GM12864 (cell line): ENCODE results near the gene ZNF813.

Source experiments
- DNase-seq: peaks from one replicate; pipeline ENCODE4 v3.0.0-alpha.2; 2011; ENCODE audit warnings: low read depth
- H3K4me3 ChIP-seq: 2 replicates; pipeline ENCODE4 v1.5.1; 2011; ENCODE audit warnings: mild to moderate bottlenecking, low read depth, low read length, control low read depth
- TF ChIP-seq, protein P1 (sequence below): IDR thresholded peaks from 2 replicates; pipeline ENCODE4 v1.5.1; 2011; ENCODE audit warnings: low read depth, mild to moderate bottlenecking, moderate library complexity, low read length, control low read depth, inconsistent platforms; ENCODE audit errors: missing control alignments

Gene ZNF813

DNA sequence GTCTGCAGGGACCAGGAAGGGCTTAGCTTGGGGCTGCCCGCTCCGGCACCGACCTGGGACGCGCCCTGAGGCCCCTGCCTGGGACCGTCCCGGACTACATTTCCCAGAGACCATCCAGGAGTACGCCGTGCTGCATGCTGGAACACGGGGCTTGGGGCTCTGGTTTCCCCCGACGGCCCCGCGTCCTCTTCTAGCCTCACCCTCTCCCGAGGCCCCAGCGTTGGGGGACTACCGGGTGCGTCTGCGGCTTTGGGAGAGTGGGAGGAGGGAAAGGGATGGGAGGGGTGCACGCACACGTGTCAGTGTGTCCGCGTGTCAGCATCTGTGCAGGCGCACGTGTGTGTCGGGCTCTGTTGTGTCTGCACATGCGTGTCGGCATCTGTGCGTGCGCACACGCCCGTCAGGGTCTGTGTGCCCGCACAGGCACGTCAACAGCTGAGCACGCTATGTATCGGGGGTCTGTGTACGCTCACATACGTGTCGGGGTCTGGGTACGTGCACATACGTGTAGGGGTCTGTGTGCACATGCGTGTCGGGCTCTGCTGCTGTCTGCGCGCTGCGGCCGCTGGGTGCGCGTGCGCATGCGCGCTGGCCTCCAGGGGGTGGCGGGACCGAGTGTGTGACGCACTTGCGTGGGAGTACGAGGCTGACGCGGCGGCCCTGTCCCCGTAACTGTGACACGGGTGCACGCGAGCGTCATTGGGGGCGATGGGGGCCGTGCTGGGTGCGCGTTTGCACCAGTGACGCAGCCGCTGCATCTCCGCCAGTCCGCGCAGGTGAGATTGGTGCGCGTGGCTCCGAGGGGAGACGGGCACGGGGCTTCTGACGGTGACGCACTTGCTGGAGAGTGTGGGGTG is 70.2 kb downstream of the ZNF813 start, which contains the start of gene ZNF331:
Gene ZNF331, plus strand, starts transcription at position 625 of the 857 bp plus-strand sequence. CDS start 31,232 bp downstream, outside the sequence.
- peak within 1 kb of the TSS; percentile 91 for H3K4me3 ChIP-seq
- TF ChIP-seq, protein P1, sequence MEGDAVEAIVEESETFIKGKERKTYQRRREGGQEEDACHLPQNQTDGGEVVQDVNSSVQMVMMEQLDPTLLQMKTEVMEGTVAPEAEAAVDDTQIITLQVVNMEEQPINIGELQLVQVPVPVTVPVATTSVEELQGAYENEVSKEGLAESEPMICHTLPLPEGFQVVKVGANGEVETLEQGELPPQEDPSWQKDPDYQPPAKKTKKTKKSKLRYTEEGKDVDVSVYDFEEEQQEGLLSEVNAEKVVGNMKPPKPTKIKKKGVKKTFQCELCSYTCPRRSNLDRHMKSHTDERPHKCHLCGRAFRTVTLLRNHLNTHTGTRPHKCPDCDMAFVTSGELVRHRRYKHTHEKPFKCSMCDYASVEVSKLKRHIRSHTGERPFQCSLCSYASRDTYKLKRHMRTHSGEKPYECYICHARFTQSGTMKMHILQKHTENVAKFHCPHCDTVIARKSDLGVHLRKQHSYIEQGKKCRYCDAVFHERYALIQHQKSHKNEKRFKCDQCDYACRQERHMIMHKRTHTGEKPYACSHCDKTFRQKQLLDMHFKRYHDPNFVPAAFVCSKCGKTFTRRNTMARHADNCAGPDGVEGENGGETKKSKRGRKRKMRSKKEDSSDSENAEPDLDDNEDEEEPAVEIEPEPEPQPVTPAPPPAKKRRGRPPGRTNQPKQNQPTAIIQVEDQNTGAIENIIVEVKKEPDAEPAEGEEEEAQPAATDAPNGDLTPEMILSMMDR, result peak; percentile 58
- DNase-seq, result peak; percentile 43

DNA sequence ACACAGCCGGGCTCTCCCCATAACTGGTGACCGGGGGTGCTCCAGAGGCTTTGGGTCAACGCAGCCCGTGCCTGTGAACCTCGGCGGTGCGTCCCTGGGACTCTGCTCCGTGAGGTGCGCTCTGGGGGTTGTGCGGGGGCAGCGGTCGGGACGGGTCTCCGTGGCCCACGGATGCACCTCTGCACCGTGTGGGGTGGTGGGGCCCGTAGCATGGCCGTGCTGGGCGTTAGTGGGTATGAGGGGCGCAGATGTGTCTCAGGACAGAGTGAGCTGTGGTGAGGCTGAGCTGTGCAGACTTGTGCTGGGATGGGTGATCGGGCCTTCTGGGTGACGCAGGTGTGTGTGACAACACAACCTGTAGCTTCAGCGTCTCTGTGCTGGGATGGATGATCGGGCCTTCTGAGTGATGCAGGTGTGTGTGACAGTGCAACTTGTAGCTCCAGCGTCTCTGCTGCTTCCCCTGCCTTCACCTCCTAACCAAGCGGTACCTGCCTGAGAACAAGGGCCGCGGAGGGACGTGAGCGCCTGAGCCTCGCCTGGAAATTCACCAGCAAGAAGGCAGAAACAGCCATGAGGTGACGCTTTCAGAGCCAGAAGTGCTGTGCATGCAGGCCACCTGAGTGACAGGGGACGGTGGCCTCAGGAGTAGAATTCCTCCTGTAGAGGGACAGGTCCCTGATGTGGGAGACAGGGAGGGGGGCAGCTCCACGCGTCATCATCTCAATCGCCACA is 71.0 kb downstream of the ZNF813 start:
- TF ChIP-seq, protein P1, result no peak
- H3K4me3 ChIP-seq, result peak overlapping the region; percentile 91
- no peak for DNase-seq

DNA sequence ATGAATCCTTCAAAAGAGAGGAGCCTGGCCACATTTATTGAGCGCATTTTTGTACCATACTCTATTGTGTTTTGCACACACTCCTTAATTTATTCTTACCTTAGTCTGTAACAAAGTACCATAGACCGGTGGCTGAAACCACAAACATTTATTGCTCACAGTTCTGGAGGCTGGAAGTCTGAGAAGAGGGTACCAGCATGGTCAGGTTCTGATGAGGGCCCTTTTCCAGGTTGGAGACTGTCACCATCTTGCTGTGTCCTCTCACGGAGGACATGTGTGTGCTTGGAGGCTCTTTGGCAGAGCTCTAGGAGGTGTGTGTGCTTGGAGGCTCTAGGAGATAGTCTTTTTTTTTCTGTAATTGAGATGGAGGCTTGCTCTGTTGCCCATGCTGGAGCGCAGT is 72.6 kb downstream of the ZNF813 start:
- H3K4me3 ChIP-seq, result no peak overlapping the region
- TF ChIP-seq, protein P1, result no peak
- DNase-seq, result no peak

DNA sequence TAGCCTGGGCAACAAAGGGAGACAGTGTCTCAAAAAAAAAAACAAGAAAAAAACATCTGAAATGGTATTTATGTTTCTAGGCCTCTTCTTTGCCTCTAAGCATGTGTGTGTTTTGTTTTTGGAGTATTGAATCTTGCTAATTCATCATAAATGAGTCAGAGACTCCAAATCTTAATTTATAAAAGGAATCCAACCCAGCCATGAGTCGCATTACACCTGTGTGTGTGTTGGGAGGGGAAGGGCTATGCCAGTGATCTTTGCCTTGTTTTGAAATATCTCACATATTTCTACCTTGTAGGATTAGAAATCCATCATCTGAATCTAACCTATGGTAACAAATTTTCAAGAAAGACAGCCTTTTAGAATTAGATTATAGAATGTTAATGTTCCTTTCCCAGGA is 74.4 kb downstream of the ZNF813 start:
- TF ChIP-seq, protein P1, result no peak
- H3K4me3 ChIP-seq, result no peak overlapping the region
- no peak for DNase-seq

DNA sequence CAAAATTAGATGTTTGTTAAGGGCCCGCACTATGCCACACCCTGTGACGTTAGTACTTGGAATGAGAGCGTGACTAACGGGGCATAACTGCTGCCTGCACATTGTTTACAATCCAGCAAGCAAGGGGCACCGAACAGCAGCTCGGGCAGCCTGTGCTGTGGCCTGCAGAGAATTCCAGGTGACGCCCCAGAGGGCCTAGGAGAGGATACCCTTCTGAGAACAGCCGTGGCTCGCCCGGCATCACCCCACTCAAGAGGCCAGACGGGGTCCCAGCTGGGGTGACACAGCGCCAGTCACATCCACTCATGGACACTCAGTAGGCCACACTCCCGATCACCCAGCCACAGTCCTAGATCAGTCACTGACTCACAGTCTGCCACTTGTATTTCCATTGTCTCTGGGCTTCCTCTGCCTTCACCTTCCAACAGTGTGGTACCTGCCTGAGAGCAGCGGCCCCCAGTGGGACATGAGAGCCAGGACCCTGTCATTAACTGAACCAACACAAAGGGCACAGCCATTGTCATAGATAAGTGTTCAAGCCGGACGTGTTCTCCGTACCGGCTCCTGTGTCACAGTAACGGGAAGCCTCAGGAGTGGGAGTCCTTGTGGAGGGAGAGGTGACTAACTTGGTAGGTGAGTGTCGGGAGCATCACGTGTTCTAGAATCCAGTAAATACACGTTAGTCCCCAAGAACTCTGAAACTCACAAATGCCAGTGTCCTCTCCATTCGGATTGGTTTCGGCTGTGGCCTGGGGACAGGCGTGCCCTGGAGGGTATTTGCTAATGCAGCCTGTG is 77.9 kb downstream of the ZNF813 start:
- TF ChIP-seq, protein P1, result no peak
- H3K4me3 ChIP-seq, result no peak overlapping the region
- no peak for DNase-seq
